K562 (cell line): ENCODE data around the gene SMIM7. TPM values are rescaled to one million over a fixed set of nuclear protein-coding genes. Genes with fewer than 3 reads are reported as not detected.
A peak's percentile ranks its signal among the peaks of the same experiment; 100 is the strongest.

ENCODE experiments used
- COPS2 ChIP-seq: fragments of 450-650 bp; conservative IDR thresholded peaks from 2 replicates; pipeline ENCODE4 v1.6.1; 2016; ENCODE audit warnings: mild to moderate bottlenecking, moderate library complexity
- KDM5B ChIP-seq: fragments of 200-600 bp; sonication (generic); IDR thresholded peaks from 2 replicates; pipeline ENCODE4 v1.6.1; 2012; ENCODE audit warnings: low read depth, mild to moderate bottlenecking, moderate library complexity, low read length, control low read depth, inconsistent platforms; ENCODE audit not compliant: insufficient replicate concordance
- MYC ChIP-seq, 2 experiments: fragments of 250-450 bp in 1 of 2; sonication (Bioruptor Pico) in 1 of 2; IDR thresholded peaks; 2 replicates each; pipeline versions ENCODE4 v1.5.1 to v1.6.1; 2012 to 2021; ENCODE audit warnings: low read depth in 2 of 2, borderline replicate concordance in 1 of 2, improper control_type of control experiment in 1 of 2, low read length in 1 of 2, mild to moderate bottlenecking in 1 of 2, moderate library complexity in 1 of 2
- NR2C1 ChIP-seq, 2 experiments: fragments of 450-650 bp; IDR thresholded peaks; 2 replicates each; pipeline ENCODE4 v1.6.1; 2017; ENCODE audit warnings: mild to moderate bottlenecking in 2 of 2, antibody characterized with exemption in 1 of 2, inconsistent platforms in 1 of 2, missing compliant biosample characterization in 1 of 2, missing genetic modification characterization in 1 of 2
- NR2C2 ChIP-seq, 2 experiments: fragments of 200-800 bp in 1 of 2; sonication (Bioruptor generic) in 1 of 2; sonication (generic) in 1 of 2; formaldehyde crosslinking in 1 of 2; IDR thresholded peaks; 2 replicates each; pipeline versions ENCODE4 v1.6.1 to v1.8.0; 2016 to 2022; ENCODE audit warnings: mild to moderate bottlenecking in 1 of 2, missing compliant biosample characterization in 1 of 2, missing genetic modification characterization in 1 of 2, missing genetic modification reagents in 1 of 2
- POLR2B ChIP-seq: fragments of 450-650 bp; IDR thresholded peaks from 2 replicates; pipeline ENCODE4 v1.6.1; 2018; ENCODE audit warnings: low read depth; ENCODE audit not compliant: partially characterized antibody
- RBM17 ChIP-seq: fragments of 200-400 bp; formaldehyde crosslinking; IDR thresholded peaks from 2 replicates; pipeline ENCODE4 v1.6.1; 2017; ENCODE audit warnings: low read depth, mild to moderate bottlenecking, low read length, borderline replicate concordance
- TOE1 ChIP-seq, 2 experiments: fragments of 450-650 bp in 1 of 2; sonication (generic) in 1 of 2; formaldehyde crosslinking in 1 of 2; IDR thresholded peaks; 2 replicates each; pipeline versions ENCODE4 v1.7.1 to v1.8.0; 2016 to 2022; ENCODE audit warnings: borderline replicate concordance in 2 of 2, mild to moderate bottlenecking in 2 of 2, antibody characterized with exemption in 1 of 2, inconsistent platforms in 1 of 2, low read depth in 1 of 2, missing genetic modification reagents in 1 of 2, moderate library complexity in 1 of 2
- XRCC3 ChIP-seq: fragments of 450-650 bp; IDR thresholded peaks from 2 replicates; pipeline ENCODE4 v1.6.1; 2017; ENCODE audit warnings: mild to moderate bottlenecking, moderate library complexity
- polyA plus RNA-seq, 8 experiments: library from polyadenylated mRNA; depleted of rRNA in 4 of 8; stranded (reverse) in 5 of 8; unstranded in 3 of 8; fragments of >200 nt; fragmentation: Nextera tagmentation in 2 of 8; fragmentation: Illumina TruSeq in 1 of 8; extraction: Ambion mirVana in 2 of 8; extraction: Trizol in 1 of 8; gene quantifications; 2 replicates each; pipeline versions ENCODE4 v1.2.1 to v1.2.3, GENCODE V29; 2011 to 2014; ENCODE audit warnings: inconsistent platforms in 1 of 8, missing spikeins in 1 of 8
- total RNA-seq, 7 experiments: library from RNA; depleted of rRNA in 6 of 7; stranded (reverse); fragments of >200 nt in 6 of 7; fragmentation: Illumina TruSeq in 2 of 7; extraction: Trizol in 2 of 7; gene quantifications; 2 replicates each; pipeline versions ENCODE4 v1.2.1 to v1.2.3, GENCODE V29; 2011 to 2021; ENCODE audit warnings: low replicate concordance in 1 of 7
- TF ChIP-seq, protein P1 (sequence below): fragments of 200-800 bp; sonication (Bioruptor generic); IDR thresholded peaks from 2 replicates; pipeline ENCODE4 v1.6.1; 2016; ENCODE audit warnings: missing genetic modification characterization, missing compliant biosample characterization
- TF ChIP-seq, protein P2 (sequence below): sonication (generic); formaldehyde crosslinking; IDR thresholded peaks from 2 replicates; pipeline ENCODE4 v1.9.0; 2022; ENCODE audit warnings: mild to moderate bottlenecking, missing genetic modification reagents
- TF ChIP-seq, protein P3 (sequence below): sonication (generic); formaldehyde crosslinking; IDR thresholded peaks from 2 replicates; pipeline ENCODE4 v1.8.1; 2023; ENCODE audit warnings: mild to moderate bottlenecking, missing genetic modification reagents
- TF ChIP-seq, protein P4 (sequence below), 2 experiments: fragments of 200-800 bp in 1 of 2; sonication (Bioruptor generic) in 1 of 2; sonication (generic) in 1 of 2; formaldehyde crosslinking in 1 of 2; IDR thresholded peaks in 1 of 2; conservative IDR thresholded peaks in 1 of 2; 2 replicates each; pipeline versions ENCODE4 v1.5.0 to v1.6.1; 2016 to 2020; ENCODE audit warnings: missing compliant biosample characterization in 1 of 2, missing genetic modification characterization in 1 of 2, missing genetic modification reagents in 1 of 2

Gene SMIM7
- total and polyA plus RNA-seq, 9 of the 15 experiments (the other 6 are each of a cell fraction or from before 2014, with no cell fraction given) = 55.3 to 265 (median 107) TPM

DNA sequence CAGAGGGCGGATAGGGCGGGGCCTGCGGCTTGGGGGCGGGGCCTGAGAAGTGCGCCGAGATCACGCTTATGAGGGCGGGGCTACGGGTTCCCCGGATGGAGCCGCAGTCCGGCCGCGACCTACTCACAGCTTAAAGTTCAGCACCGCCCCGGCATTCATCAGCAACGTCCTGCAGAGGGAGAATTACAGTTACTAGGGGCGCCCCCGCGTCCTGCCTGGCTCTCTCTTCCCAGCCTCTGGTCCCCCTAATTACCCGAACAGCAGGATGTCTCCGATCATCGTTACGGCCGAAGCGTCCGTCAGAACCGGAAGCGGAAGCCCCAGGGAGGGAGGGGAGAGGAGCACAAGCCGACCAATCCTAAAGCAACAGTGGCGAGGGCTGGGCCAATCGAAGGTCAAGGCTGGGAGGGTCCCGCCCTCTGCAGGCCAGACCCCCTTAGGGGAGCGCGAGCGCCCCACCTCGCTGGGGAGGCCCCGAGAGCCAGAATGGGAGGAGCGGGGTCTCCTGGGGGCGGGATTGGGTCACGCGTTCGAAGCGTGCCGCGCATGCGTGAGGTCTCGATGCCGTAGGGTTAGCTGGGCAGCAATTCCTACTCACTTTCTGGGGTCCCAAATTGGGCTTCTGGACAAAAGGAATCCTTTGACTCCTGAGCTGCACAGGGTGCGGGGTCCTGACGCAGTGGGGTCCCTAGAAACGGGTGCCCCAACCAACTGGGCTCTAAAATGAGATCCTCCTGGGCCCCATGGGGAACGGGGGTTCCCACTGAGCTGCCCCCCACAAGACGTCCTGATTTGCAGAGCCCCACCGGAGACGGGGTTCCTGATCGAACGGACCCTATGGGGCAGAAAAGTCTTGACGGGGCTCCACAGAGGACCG, at the start of gene SMIM7 (continued):
- TF ChIP-seq, protein P1, sequence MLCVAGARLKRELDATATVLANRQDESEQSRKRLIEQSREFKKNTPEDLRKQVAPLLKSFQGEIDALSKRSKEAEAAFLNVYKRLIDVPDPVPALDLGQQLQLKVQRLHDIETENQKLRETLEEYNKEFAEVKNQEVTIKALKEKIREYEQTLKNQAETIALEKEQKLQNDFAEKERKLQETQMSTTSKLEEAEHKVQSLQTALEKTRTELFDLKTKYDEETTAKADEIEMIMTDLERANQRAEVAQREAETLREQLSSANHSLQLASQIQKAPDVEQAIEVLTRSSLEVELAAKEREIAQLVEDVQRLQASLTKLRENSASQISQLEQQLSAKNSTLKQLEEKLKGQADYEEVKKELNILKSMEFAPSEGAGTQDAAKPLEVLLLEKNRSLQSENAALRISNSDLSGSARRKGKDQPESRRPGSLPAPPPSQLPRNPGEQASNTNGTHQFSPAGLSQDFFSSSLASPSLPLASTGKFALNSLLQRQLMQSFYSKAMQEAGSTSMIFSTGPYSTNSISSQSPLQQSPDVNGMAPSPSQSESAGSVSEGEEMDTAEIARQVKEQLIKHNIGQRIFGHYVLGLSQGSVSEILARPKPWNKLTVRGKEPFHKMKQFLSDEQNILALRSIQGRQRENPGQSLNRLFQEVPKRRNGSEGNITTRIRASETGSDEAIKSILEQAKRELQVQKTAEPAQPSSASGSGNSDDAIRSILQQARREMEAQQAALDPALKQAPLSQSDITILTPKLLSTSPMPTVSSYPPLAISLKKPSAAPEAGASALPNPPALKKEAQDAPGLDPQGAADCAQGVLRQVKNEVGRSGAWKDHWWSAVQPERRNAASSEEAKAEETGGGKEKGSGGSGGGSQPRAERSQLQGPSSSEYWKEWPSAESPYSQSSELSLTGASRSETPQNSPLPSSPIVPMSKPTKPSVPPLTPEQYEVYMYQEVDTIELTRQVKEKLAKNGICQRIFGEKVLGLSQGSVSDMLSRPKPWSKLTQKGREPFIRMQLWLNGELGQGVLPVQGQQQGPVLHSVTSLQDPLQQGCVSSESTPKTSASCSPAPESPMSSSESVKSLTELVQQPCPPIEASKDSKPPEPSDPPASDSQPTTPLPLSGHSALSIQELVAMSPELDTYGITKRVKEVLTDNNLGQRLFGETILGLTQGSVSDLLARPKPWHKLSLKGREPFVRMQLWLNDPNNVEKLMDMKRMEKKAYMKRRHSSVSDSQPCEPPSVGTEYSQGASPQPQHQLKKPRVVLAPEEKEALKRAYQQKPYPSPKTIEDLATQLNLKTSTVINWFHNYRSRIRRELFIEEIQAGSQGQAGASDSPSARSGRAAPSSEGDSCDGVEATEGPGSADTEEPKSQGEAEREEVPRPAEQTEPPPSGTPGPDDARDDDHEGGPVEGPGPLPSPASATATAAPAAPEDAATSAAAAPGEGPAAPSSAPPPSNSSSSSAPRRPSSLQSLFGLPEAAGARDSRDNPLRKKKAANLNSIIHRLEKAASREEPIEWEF = no peak
- TF ChIP-seq, protein P2, sequence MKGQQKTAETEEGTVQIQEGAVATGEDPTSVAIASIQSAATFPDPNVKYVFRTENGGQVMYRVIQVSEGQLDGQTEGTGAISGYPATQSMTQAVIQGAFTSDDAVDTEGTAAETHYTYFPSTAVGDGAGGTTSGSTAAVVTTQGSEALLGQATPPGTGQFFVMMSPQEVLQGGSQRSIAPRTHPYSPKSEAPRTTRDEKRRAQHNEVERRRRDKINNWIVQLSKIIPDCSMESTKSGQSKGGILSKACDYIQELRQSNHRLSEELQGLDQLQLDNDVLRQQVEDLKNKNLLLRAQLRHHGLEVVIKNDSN (CRISPR knock-in tag) = peak; percentile 33; the same call in 1 of the 2 replicates
- TF ChIP-seq POLR2B (peak; percentile 97), MYC (IDR thresholded peaks at IDR 0.05; ENCODE audit: low read depth, low read length) (peak; percentile 69; the same call in 1 of the 2 replicates), MYC (CRISPR knock-in tag; IDR thresholded peaks at IDR 0.05; ENCODE audit: borderline replicate concordance, low read depth) (no peak), NR2C2 (CRISPR knock-in tag; IDR thresholded peaks at IDR 0.05) (no peak), NR2C2 (tag; IDR thresholded peaks at IDR 0.05) (peak; percentile 96), KDM5B (peak; percentile 78), XRCC3 (no peak), COPS2 (no peak), NR2C1 (IDR thresholded peaks at IDR 0.05) (peak; percentile 89), NR2C1 (tag; IDR thresholded peaks at IDR 0.05) (peak; percentile 91), RBM17 (no peak), TOE1 (IDR thresholded peaks at IDR 0.05; ENCODE audit: borderline replicate concordance) (no peak; the same call in 1 of the 2 replicates), TOE1 (CRISPR knock-in tag; IDR thresholded peaks at IDR 0.05; ENCODE audit: borderline replicate concordance, low read depth) (peak; percentile 78; the same call in 1 of the 2 replicates)
- TF ChIP-seq, protein P3, sequence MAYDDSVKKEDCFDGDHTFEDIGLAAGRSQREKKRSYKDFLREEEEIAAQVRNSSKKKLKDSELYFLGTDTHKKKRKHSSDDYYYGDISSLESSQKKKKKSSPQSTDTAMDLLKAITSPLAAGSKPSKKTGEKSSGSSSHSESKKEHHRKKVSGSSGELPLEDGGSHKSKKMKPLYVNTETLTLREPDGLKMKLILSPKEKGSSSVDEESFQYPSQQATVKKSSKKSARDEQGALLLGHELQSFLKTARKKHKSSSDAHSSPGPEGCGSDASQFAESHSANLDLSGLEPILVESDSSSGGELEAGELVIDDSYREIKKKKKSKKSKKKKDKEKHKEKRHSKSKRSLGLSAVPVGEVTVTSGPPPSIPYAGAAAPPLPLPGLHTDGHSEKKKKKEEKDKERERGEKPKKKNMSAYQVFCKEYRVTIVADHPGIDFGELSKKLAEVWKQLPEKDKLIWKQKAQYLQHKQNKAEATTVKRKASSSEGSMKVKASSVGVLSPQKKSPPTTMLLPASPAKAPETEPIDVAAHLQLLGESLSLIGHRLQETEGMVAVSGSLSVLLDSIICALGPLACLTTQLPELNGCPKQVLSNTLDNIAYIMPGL (CRISPR knock-in tag) = 0 out of 2 replicates have a peak, but pooled peaks have one; percentile 9
- TF ChIP-seq, protein P4, sequence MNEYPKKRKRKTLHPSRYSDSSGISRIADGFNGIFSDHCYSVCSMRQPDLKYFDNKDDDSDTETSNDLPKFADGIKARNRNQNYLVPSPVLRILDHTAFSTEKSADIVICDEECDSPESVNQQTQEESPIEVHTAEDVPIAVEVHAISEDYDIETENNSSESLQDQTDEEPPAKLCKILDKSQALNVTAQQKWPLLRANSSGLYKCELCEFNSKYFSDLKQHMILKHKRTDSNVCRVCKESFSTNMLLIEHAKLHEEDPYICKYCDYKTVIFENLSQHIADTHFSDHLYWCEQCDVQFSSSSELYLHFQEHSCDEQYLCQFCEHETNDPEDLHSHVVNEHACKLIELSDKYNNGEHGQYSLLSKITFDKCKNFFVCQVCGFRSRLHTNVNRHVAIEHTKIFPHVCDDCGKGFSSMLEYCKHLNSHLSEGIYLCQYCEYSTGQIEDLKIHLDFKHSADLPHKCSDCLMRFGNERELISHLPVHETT (CRISPR knock-in tag; conservative IDR thresholded peaks at IDR 0.05 in 1 of 2, IDR thresholded peaks at IDR 0.05 in 1 of 2) = 0 out of 4 replicates have a peak, but pooled peaks of 1 of the 2 experiments have one; percentile 62
